Mucosa of descending colon (tissue), 3 donors: Measurements from ENCODE around the gene DEK. TPM values are rescaled to one million over a fixed set of nuclear protein-coding genes. Genes with fewer than 3 reads are reported as not detected.
A peak's percentile ranks its signal among the peaks of the same experiment; 100 is the strongest.

Experiments used
- ATAC-seq: fragments of 200-7000 bp; cut with Tn5 transposase; one replicate; pipeline ENCODE4 v1.9.1; 2020; ENCODE audit warnings: mild to moderate bottlenecking, moderate library complexity
- DNase-seq, 3 donors: peaks; one replicate each; pipeline ENCODE4 v3.0.0-alpha.2; 2020
- H3K36me3 ChIP-seq: fragments of 200-600 bp; one replicate; pipeline ENCODE4 v1.8.0; 2021; ENCODE audit warnings: low read depth, mild to moderate bottlenecking
- H3K4me1 ChIP-seq: fragments of 200-600 bp; one replicate; pipeline ENCODE4 v1.8.0; 2021; ENCODE audit warnings: low read depth, mild to moderate bottlenecking
- H3K4me3 ChIP-seq: fragments of 200-600 bp; one replicate; pipeline ENCODE4 v1.8.0; 2021; ENCODE audit warnings: mild to moderate bottlenecking
- H3K9me3 ChIP-seq: fragments of 200-600 bp; one replicate; pipeline ENCODE4 v1.8.0; 2021; ENCODE audit warnings: mild to moderate bottlenecking
- intact Hi-C, 2 donors: fragments of 100-400 bp; cut with DNase I in 1 of 2; cut with micrococcal nuclease in 1 of 2; formaldehyde crosslinking; loops; one replicate each; pipeline versions ENCODE4 v1.11.0 to v1.11.1; 2022; cut with DNase I, micrococcal nuclease
- total RNA-seq, 3 donors: library from RNA; stranded (reverse); fragmentation: NEBNext Ultra II Directional in 2 of 3; extraction: Animal tissue kit (Norgen Biotek cat#: 25700) in 2 of 3; gene quantifications; one replicate each; pipeline versions ENCODE4 v1.2.1 to v1.2.4, GENCODE V29; 2021 to 2023
- TF ChIP-seq, protein P1 (sequence below): fragments of 200-600 bp; IDR thresholded peaks from one replicate; pipeline ENCODE4 v1.8.0; 2022; ENCODE audit warnings: antibody characterized with exemption, mild to moderate bottlenecking
- donor health status: DM: no; HTN: no; CAD: no; lungs with moderate emphysema.
- donor health status: DM: no; HTN: no; CAD: no.
- donor health status: DM: no; HTN: yes; CAD: no.

Gene DEK
- total RNA-seq, 3 donors from 2014 or later: 75.6 to 123 (median 85.0) TPM

DNA sequence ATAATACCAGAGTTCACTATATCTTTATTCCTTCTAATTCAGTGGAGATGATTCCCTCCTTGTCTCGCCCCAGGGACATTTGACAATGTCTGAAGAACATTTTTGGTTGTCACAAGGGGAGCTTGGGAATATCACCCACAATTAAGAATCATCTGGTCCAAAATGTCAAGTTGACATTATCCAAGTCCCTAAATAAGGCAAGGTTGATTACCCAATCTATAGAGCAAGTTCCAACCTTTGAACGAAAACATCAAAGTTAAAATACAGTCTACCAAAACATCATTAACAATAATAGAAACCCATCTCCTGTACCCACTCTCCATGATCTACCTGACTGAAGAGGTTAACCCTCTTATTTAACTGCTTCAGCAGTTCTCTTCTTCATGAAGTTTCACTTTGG is 15.6 kb downstream of the DEK start:
- H3K36me3 ChIP-seq: no peaks in the 10 kb centered on the region
- ATAC-seq (no peak), DNase-seq (no peak)
- H3K9me3 ChIP-seq: no peaks in the 10 kb centered on the region
- H3K4me3 ChIP-seq: no peak overlapping the region
- H3K4me1 ChIP-seq: no peaks in the 10 kb centered on the region
- intact Hi-C loops: no loop called here
- TF ChIP-seq, protein P1, sequence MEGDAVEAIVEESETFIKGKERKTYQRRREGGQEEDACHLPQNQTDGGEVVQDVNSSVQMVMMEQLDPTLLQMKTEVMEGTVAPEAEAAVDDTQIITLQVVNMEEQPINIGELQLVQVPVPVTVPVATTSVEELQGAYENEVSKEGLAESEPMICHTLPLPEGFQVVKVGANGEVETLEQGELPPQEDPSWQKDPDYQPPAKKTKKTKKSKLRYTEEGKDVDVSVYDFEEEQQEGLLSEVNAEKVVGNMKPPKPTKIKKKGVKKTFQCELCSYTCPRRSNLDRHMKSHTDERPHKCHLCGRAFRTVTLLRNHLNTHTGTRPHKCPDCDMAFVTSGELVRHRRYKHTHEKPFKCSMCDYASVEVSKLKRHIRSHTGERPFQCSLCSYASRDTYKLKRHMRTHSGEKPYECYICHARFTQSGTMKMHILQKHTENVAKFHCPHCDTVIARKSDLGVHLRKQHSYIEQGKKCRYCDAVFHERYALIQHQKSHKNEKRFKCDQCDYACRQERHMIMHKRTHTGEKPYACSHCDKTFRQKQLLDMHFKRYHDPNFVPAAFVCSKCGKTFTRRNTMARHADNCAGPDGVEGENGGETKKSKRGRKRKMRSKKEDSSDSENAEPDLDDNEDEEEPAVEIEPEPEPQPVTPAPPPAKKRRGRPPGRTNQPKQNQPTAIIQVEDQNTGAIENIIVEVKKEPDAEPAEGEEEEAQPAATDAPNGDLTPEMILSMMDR: no peak

DNA sequence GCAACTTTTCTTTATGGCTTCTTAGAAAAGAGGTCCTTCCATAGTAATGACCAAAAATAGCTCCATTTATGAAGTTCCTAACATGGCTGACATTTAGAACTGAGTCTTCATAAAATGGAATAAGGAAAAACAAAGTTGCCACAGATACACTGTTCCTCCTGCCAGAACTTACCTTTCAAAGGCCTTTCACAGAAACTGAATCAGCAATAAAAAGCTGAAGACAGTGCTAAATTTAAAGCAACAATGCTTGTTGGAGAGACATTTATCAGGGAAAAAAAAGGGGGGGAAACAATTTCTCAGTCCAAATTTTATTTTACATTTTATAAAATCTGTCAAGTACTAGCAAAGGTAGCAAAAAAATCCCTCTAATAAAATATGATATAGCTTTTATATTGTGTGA is 17.3 kb downstream of the DEK start:
- H3K9me3 ChIP-seq: no peaks in the 10 kb centered on the region
- DNase-seq: no peak
- H3K36me3 ChIP-seq: no peaks in the 10 kb centered on the region
- peak; percentile 39 for ATAC-seq
- H3K4me3 ChIP-seq: no peak overlapping the region
- intact Hi-C loops: no loop called here
- TF ChIP-seq, protein P1: no peak
- H3K4me1 ChIP-seq: no peaks in the 10 kb centered on the region

DNA sequence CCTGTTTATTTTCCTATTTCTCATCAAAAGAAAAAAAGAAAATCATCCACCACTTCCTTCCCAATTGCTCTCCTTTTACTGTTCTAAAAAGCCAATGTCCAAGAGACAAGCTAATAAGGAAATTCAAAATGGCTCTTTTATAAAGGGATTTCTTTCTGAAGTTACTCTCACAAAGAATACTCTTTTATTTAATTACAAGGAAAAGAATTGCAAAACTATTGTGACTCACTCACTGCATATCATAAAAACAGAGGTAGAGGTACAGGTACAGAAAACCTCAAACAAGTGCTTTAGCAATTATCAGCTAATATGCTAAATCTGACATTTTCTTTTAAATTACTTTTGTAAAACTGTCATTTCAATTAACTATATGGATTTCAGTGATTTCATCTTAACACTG is 18.1 kb downstream of the DEK start:
- H3K36me3 ChIP-seq: no peaks in the 10 kb centered on the region
- H3K9me3 ChIP-seq: no peaks in the 10 kb centered on the region
- DNase-seq (no peak), ATAC-seq (peak; percentile 60)
- intact Hi-C loops: no loop called here
- TF ChIP-seq, protein P1: no peak
- H3K4me1 ChIP-seq: no peaks in the 10 kb centered on the region
- H3K4me3 ChIP-seq: no peak overlapping the region

DNA sequence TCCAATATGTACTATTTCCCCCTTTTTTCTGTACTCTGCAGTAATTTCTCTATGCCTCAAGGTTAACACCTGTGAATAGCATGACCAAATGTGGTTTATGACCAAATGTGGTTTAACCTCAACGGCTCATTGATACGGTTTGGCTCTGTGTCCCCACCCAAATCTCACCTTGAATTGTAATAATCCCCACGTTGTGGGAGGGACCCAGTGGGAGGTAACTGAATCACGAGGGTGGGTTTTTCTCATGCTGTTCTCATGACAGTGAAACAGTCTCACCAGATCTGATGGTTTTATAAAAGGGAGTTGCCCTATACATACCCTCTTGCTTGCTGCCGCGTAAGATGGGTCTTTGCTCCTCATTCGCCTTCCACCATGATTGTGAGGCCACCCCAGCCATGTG is 18.7 kb downstream of the DEK start:
- H3K4me1 ChIP-seq: no peaks in the 10 kb centered on the region
- TF ChIP-seq, protein P1: no peak
- no peak for DNase-seq
- no peak overlapping the region for H3K4me3 ChIP-seq
- no peaks in the 10 kb centered on the region for H3K9me3 ChIP-seq
- intact Hi-C loops: no loop called here
- H3K36me3 ChIP-seq: no peaks in the 10 kb centered on the region
- ATAC-seq: no peak

DNA sequence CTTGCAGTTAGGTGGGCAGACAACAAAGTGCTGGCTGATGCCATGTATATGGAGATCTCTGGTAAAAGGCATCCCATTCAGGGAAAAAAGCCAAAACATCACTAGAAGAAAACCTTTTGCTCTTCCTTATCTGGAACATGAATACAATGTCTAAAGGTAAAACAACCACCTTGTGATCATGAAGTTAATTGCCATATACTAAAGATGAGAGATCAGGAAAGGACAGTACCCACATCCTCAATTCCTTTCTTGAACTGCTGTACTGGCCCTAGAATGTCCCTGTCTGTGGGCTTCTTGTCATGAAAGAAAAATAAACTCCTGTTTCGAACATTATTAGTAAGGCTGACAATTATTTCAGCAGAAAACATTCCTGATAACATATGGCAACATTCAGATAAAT is 19.3 kb downstream of the DEK start:
- no peaks in the 10 kb centered on the region for H3K36me3 ChIP-seq
- ATAC-seq: peak; percentile 52
- TF ChIP-seq, protein P1: no peak

DNA sequence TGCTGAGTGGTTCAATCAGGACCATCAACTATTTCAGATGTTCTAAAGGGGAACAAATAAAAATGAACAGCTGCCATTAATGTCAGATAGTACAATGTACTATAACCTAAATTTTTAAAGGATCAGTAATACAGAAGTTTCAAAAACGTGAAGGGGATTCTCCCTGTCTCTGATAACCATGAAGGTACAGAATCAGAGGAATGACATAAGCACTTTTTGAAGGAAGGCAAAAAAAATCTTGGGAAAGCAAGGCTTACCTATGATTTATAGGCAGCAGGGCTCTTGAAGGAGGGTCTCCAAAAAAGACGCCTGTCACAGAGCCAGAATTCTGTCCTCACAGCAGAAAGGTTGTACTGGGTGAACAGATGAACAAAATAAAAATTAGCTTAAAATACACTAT is 20.1 kb downstream of the DEK start:
- ATAC-seq: no peak

More for the DNA sequence above, 19.3 kb downstream of the DEK start:
- H3K4me1 ChIP-seq: no peaks in the 10 kb centered on the region
- no peaks in the 10 kb centered on the region for H3K9me3 ChIP-seq
- intact Hi-C loops: no loop called here
- H3K4me3 ChIP-seq: no peak overlapping the region
- DNase-seq: no peak

More for the DNA sequence above, 20.1 kb downstream of the DEK start:
- TF ChIP-seq, protein P1: no peak
- no peaks in the 10 kb centered on the region for H3K9me3 ChIP-seq
- intact Hi-C loops: no loop called here
- H3K4me1 ChIP-seq: no peaks in the 10 kb centered on the region
- H3K36me3 ChIP-seq: no peaks in the 10 kb centered on the region
- no peak for DNase-seq
- H3K4me3 ChIP-seq: no peak overlapping the region
